Spleen (tissue), 11 donors: ENCODE data around the gene SLC4A11. TPM values are rescaled to one million over a fixed set of nuclear protein-coding genes. Genes with fewer than 3 reads are reported as not detected.
"Not testable (repeated sequence)": the region's sequence is repeated elsewhere in the genome, so short reads cannot be mapped to it uniquely, and the experiment has no call there.

Experiments
- DNase-seq: peaks from one replicate; pipeline ENCODE4 v3.0.0-alpha.2; 2020
- H3K27ac ChIP-seq, 8 donors: fragments of 200-600 bp; sonication (generic) in 7 of 8; 1 replicate in 4 of 8; 2 replicates in 4 of 8; pipeline versions ENCODE4 v1.5.0 to v1.8.0; 2016 to 2021; ENCODE audit warnings: inconsistent platforms in 4 of 8, mild to moderate bottlenecking in 4 of 8, moderate library complexity in 1 of 8
- H3K27me3 ChIP-seq, 7 donors: fragments of 200-600 bp; sonication (generic) in 6 of 7; replicated peaks in 1 of 7; 1 replicate in 4 of 7; 2 replicates in 3 of 7; pipeline versions ENCODE4 v1.5.0 to v1.8.0; 2016 to 2021; ENCODE audit warnings: inconsistent platforms in 3 of 7, mild to moderate bottlenecking in 1 of 7
- H3K36me3 ChIP-seq, 6 donors: fragments of 200-600 bp; sonication (generic) in 5 of 6; 1 replicate in 4 of 6; 2 replicates in 2 of 6; pipeline versions ENCODE4 v1.5.0 to v1.8.0; 2016 to 2021; ENCODE audit warnings: inconsistent platforms in 2 of 6
- H3K4me1 ChIP-seq, 6 donors: fragments of 200-600 bp; sonication (generic) in 5 of 6; 1 replicate in 3 of 6; 2 replicates in 3 of 6; pipeline versions ENCODE4 v1.5.0 to v1.8.0; 2016 to 2021; ENCODE audit warnings: inconsistent platforms in 3 of 6
- H3K4me3 ChIP-seq, 8 donors: fragments of 200-600 bp; sonication (generic) in 7 of 8; 1 replicate in 4 of 8; 2 replicates in 4 of 8; pipeline versions ENCODE4 v1.5.0 to v1.8.0; 2016 to 2021; ENCODE audit warnings: inconsistent platforms in 4 of 8, mild to moderate bottlenecking in 4 of 8, moderate library complexity in 2 of 8
- H3K9me3 ChIP-seq, 8 donors: fragments of 200-600 bp; sonication (generic) in 7 of 8; 1 replicate in 4 of 8; 2 replicates in 4 of 8; pipeline versions ENCODE4 v1.5.0 to v1.8.0; 2016 to 2021; ENCODE audit warnings: inconsistent platforms in 4 of 8
- POLR2A ChIP-seq, 3 donors: fragments of 450-650 bp; IDR thresholded peaks; one replicate each; pipeline ENCODE4 v1.5.1; 2017; ENCODE audit warnings: antibody characterized with exemption in 3 of 3, mild to moderate bottlenecking in 1 of 3
- POLR2AphosphoS5 ChIP-seq, 3 donors: sonication (generic); formaldehyde crosslinking; IDR thresholded peaks; one replicate each; pipeline ENCODE4 v1.5.1; 2017; ENCODE audit warnings: antibody characterized with exemption in 3 of 3
- WGBS, 5 donors: extraction: QIAGEN DNeasy Blood & Tissue Kit in 3 of 5; methylation state at CpG; one replicate each; pipeline versions ENCODE4 v1.1.5 to v1.1.7; 2013 to 2018; 5-methylcytosine and 5-hydroxymethylcytosine counted together
- intact Hi-C: fragments of 100-400 bp; cut with DNase I; formaldehyde crosslinking; loops from one replicate; pipeline ENCODE4 v1.15.0; 2023; ENCODE audit warnings: low total_unique reads
- polyA plus RNA-seq, 3 donors: library from polyadenylated mRNA; stranded (reverse); fragments of 200-250 nt; gene quantifications; one replicate each; pipeline ENCODE4 v1.2.1, GENCODE V29; 2013
- total RNA-seq, 7 donors: library from RNA; depleted of rRNA in 3 of 7; stranded (reverse); fragments of >200 nt in 3 of 7; fragmentation: NEBNext Ultra II Directional in 4 of 7; extraction: Animal tissue kit (Norgen Biotek cat#: 25700) in 4 of 7; gene quantifications; one replicate each; pipeline versions ENCODE4 v1.1.0 to v1.2.1, GENCODE V29; 2016 to 2021
- TF ChIP-seq, protein P1 (sequence below), 11 experiments: fragments of 200-600 bp in 7 of 11; fragments of 450-650 bp in 4 of 11; sonication (generic) in 4 of 11; IDR thresholded peaks in 8 of 11; conservative IDR thresholded peaks in 3 of 11; 1 replicate in 7 of 11; 2 replicates in 4 of 11; pipeline versions ENCODE4 v1.4.0 to v1.8.0; 2016 to 2021; ENCODE audit warnings: antibody characterized with exemption in 11 of 11, inconsistent platforms in 4 of 11, mild to moderate bottlenecking in 1 of 11
- donor health status: healthy with polysubstance abuse.
- donor health status: DM: no; HTN: no; CAD: no; lungs with moderate emphysema.
- donor health status: DM: no; HTN: no; CAD: no.
- donor health status: Bipolar disorder and iron deficiency.
- donor health status: healthy.
- donor health status: DM: no; HTN: no; CAD: no.
- donor health status: DM: yes; HTN: yes; CAD: no.

Gene SLC4A11
- total and polyA plus RNA-seq, 10 donors: 0.52 to 1.6 (median 0.92) TPM

DNA sequence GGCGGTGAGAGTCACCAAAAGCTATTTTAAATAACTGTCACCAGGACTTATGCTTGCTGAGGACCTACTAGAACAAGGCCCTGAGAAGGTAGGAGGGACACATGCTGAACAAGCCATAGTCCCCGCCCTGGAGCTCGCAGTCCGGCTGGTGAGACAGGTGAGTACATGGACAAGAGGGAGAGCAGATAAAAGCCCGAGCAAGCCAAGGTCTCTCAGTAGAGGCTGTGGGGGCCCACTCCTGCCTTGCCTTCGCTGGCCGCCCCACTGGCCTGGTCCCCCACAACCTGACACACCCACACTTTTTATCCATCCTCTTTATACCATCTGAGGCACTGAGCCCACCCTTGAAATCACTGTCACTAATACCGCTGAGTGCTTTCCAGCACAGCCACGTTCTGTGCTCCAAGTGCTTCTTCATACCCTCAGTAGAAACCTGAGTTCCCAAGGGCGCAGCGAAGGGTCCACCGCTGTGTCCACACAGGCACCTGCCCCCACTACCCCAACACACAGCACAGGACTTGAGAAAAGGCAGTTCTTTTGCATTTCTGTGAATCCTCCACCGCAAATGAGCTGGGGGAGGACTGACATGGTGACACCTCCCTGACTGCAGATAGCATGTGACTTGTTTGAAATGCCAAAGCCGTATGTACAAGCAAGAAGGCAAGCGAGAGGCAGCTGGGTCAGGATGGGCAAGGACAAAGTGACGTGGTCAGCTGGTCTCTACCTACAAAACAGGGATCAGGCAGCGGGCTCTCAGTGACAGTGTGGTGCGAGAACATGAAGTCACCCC, 46.6 kb downstream of the SLC4A11 start:
- 91 to 96% (median 95%) methylated on average over 18 of the region's 18 CpGs for WGBS, 5 donors
- intact Hi-C loops: no loop called here
- Histone ChIP-seq H3K9me3 (no peaks in the 10 kb centered on the region), H3K27me3 (no peaks in the 10 kb centered on the region), H3K4me3 (no peak overlapping the region), H3K27ac (no peak overlapping the region), H3K4me1 (no peaks in the 10 kb centered on the region), H3K36me3 (peaks cover 0 to 98% (median 71%) of the 10 kb centered on the region in 6 donors)
- peak; percentile 49 for DNase-seq
- TF ChIP-seq, protein P1, sequence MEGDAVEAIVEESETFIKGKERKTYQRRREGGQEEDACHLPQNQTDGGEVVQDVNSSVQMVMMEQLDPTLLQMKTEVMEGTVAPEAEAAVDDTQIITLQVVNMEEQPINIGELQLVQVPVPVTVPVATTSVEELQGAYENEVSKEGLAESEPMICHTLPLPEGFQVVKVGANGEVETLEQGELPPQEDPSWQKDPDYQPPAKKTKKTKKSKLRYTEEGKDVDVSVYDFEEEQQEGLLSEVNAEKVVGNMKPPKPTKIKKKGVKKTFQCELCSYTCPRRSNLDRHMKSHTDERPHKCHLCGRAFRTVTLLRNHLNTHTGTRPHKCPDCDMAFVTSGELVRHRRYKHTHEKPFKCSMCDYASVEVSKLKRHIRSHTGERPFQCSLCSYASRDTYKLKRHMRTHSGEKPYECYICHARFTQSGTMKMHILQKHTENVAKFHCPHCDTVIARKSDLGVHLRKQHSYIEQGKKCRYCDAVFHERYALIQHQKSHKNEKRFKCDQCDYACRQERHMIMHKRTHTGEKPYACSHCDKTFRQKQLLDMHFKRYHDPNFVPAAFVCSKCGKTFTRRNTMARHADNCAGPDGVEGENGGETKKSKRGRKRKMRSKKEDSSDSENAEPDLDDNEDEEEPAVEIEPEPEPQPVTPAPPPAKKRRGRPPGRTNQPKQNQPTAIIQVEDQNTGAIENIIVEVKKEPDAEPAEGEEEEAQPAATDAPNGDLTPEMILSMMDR (IDR thresholded peaks at IDR 0.05 in 8 of 11, conservative IDR thresholded peaks at IDR 0.05 in 3 of 11): no peak
- TF ChIP-seq POLR2A (IDR thresholded peaks at IDR 0.05) (no peak), POLR2AphosphoS5 (IDR thresholded peaks at IDR 0.05) (peak in 1 of 3 donors; percentile 8)

DNA sequence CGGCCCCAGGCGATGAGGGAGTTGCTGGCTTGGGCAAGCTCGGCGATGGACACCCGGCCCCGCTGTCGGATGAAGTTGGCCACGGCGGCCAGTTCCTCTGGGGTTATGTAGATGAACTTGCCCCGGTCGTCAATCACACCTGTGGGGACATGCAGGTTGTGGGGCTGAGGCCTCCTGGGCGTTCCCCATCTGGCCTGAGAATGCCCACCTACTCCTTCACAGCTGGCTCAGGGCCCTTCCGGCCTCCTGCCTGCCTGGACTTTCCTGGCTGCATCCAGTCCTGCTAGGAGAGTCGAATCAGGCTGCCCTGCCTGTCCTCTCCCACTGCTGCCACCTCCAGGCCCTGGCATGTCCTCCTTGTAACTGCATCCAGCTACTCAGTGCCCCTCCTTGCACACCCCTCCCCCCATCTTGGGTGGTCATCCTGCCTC, 48.3 kb downstream of the SLC4A11 start:
- H3K36me3 ChIP-seq: peaks cover 0 to 81% (median 59%) of the 10 kb centered on the region in 6 donors
- TF ChIP-seq, protein P1 (IDR thresholded peaks at IDR 0.05 in 8 of 11, conservative IDR thresholded peaks at IDR 0.05 in 3 of 11): no peak
- TF ChIP-seq POLR2AphosphoS5 (IDR thresholded peaks at IDR 0.05) (peak in 1 of 3 donors; percentile 50), POLR2A (IDR thresholded peaks at IDR 0.05) (no peak)
- intact Hi-C loops: no loop called here
- H3K27me3 ChIP-seq: no peaks in the 10 kb centered on the region
- no peak overlapping the region for H3K4me3 ChIP-seq
- H3K4me1 ChIP-seq: no peaks in the 10 kb centered on the region
- H3K9me3 ChIP-seq: no peaks in the 10 kb centered on the region
- 93 to 97% (median 96%) methylated on average over 5 to 14 of the region's 14 CpGs for WGBS, 5 donors
- peak; percentile 73 for DNase-seq
- H3K27ac ChIP-seq: no peak overlapping the region

DNA sequence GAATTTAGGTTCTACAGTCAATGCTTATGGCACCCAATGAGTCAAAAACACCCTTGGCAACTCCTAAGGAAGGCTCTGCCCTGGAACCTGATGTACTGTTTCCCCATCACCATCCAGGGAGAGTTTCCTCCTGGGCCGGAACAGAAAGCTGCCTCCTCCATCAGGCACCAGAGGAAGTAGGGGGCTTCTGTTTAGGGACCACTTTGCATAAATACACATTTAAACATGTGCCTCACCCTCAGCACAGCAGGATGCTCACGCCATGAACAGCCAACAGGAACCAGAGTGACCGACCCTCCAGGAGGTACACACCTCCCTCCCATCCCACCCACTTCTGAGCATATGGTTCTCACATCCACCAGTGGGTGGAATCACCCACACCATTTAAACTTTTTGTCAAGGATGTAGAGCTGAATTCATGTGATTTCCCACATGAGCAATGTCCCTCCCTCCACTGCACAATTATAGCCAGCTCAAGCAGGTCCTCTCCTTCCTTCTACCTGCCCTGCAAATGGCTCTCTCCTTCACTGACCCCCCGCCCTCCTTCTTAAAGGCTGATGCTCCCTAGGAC, 49.3 kb downstream of the SLC4A11 start:
- 81 to 94% (median 88%) methylated on average over 4 of the region's 4 CpGs for WGBS, 5 donors
- Histone ChIP-seq H3K27me3 (no peaks in the 10 kb centered on the region), H3K4me3 (no peak overlapping the region), H3K4me1 (no peaks in the 10 kb centered on the region), H3K36me3 (peaks cover 0 to 70% (median 49%) of the 10 kb centered on the region in 6 donors), H3K27ac (no peak overlapping the region), H3K9me3 (no peaks in the 10 kb centered on the region)
- TF ChIP-seq, protein P1 (IDR thresholded peaks at IDR 0.05 in 8 of 11, conservative IDR thresholded peaks at IDR 0.05 in 3 of 11): no peak
- TF ChIP-seq POLR2A (IDR thresholded peaks at IDR 0.05) (no peak), POLR2AphosphoS5 (IDR thresholded peaks at IDR 0.05) (no peak)
- peak; percentile 31 for DNase-seq
- intact Hi-C loops: no loop called here

DNA sequence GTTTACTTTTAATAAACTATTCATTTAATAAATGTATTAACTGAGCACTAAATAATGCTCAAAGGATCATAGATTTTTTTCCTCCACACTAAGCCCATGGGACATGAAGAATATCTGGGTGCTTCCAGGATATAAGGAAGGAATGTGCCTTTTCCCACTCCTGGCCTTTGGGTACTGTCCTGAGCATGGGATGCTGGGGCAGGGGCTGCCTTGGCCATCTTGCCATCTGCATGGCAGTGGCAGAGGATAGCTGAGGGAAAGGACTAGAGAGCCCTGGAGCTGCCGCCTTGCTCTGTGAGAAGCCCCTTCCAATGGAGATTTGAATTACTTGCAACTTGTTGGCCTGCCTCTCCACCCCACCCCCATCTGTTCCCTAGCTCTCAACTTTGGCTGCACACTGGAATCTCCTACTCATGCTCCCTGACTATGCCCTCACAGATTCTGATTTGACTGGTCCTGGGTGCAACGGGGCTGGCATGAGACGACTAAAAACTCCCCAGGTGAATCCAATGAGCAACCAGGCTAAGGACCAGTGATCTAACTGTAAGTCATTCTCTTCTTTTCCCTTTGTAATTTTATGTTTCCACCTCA, 50.1 kb downstream of the SLC4A11 start:
- DNase-seq: peak; percentile 19
- H3K9me3 ChIP-seq: no peaks in the 10 kb centered on the region
- peaks cover 0 to 63% (median 42%) of the 10 kb centered on the region in 6 donors for H3K36me3 ChIP-seq
- WGBS, 5 donors: 88 to 98% (median 94%) methylated on average over 3 of the region's 3 CpGs
- H3K4me3 ChIP-seq: no peak overlapping the region
- intact Hi-C loops: no loop called here
- H3K27ac ChIP-seq: no peak overlapping the region
- TF ChIP-seq POLR2AphosphoS5 (IDR thresholded peaks at IDR 0.05): no peak
- no peak for TF ChIP-seq POLR2A (IDR thresholded peaks at IDR 0.05)
- TF ChIP-seq, protein P1 (IDR thresholded peaks at IDR 0.05 in 8 of 11, conservative IDR thresholded peaks at IDR 0.05 in 3 of 11): no peak
- H3K4me1 ChIP-seq: no peaks in the 10 kb centered on the region
- no peaks in the 10 kb centered on the region for H3K27me3 ChIP-seq

DNA sequence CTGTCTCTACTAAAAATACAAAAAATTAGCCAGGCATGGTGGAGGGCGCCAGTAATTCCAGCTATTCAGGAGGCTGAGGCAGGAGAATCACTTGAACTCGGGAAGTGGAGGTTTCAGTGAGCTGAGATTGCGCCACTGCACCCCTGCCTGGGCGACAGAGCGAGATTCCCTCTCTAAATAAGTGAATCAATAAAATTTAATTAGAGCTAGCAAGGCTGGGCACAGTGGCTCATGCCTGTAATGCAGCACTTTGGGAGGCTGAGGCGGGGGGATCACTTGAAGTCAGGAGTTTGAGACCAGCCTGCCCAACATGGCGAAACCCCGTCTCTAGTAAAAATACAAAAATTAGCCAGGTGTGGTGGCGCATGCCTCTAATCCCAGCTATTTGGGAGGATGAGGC, 51.1 kb downstream of the SLC4A11 start:
- H3K27me3 ChIP-seq, H3K9me3 ChIP-seq, H3K4me3 ChIP-seq, H3K4me1 ChIP-seq, H3K27ac ChIP-seq, intact Hi-C loops: not testable (repeated sequence)
- peak; percentile 41 for DNase-seq
- H3K36me3 ChIP-seq: peaks cover 0 to 53% (median 32%) of the 10 kb centered on the region in 6 donors
- WGBS, 5 donors: 92 to 98% (median 95%) methylated on average over 9 of the region's 9 CpGs
